Right lung (tissue), 5 donors: Measurements from ENCODE around the gene PTPRM. TPM values are rescaled to one million over a fixed set of nuclear protein-coding genes. Genes with fewer than 3 reads are reported as not detected.

Experiments used
- DNase-seq, 2 donors: peaks; one replicate each; pipeline ENCODE4 v3.0.0-alpha.2; 2013
- polyA plus RNA-seq, 5 donors: library from polyadenylated mRNA; unstranded; fragments of 120-200 nt; gene quantifications; one replicate each; pipeline versions ENCODE4 v1.2.1 to v1.2.3, GENCODE V29; 2013; ENCODE audit warnings: inconsistent platforms in 1 of 5, low replicate concordance in 1 of 5; ENCODE audit not compliant: insufficient read length in 5 of 5, insufficient read depth in 1 of 5

The PTPRM gene
- polyA plus RNA-seq, 5 donors, result 81.3 to 105 (median 93.0) TPM

GRCh38 chr18:8003878-8004675 is 437.0 kb downstream of the PTPRM start:
- peak; percentile 55 to 57 for DNase-seq

- DNase-seq, result no peak
These were observed 437.7 kb downstream of the PTPRM start for GRCh38 chr18:8004792-8005191.

GRCh38 chr18:8005870-8006569 is 438.9 kb downstream of the PTPRM start:
- DNase-seq, result no peak

GRCh38 chr18:8006979-8007378 is 439.9 kb downstream of the PTPRM start:
- no peak for DNase-seq

GRCh38 chr18:8008033-8008432 is 440.9 kb downstream of the PTPRM start:
- no peak for DNase-seq

- DNase-seq, result no peak
These were observed 444.2 kb downstream of the PTPRM start for GRCh38 chr18:8011361-8011760.

- DNase-seq, result no peak
These were observed 444.8 kb downstream of the PTPRM start for GRCh38 chr18:8011906-8012305.

GRCh38 chr18:8018701-8019331 is 451.7 kb downstream of the PTPRM start:
- no peak for DNase-seq

- DNase-seq, result no peak
These were observed 452.5 kb downstream of the PTPRM start for GRCh38 chr18:8019600-8019999.

- no peak for DNase-seq
These were observed 453.2 kb downstream of the PTPRM start for GRCh38 chr18:8020132-8020846.

- no peak for DNase-seq
These were observed 461.9 kb downstream of the PTPRM start for GRCh38 chr18:8029061-8029460.

GRCh38 chr18:8029731-8030130 is 462.6 kb downstream of the PTPRM start:
- no peak for DNase-seq

GRCh38 chr18:8030201-8030600 is 463.1 kb downstream of the PTPRM start:
- no peak for DNase-seq

- DNase-seq, result no peak
These were observed 464.4 kb downstream of the PTPRM start for GRCh38 chr18:8031496-8031895.

- DNase-seq, result no peak
These were observed 467.6 kb downstream of the PTPRM start for GRCh38 chr18:8034674-8035073.

GRCh38 chr18:8036551-8036950 is 469.4 kb downstream of the PTPRM start:
- DNase-seq, result no peak

GRCh38 chr18:8037296-8037695 is 470.2 kb downstream of the PTPRM start:
- no peak for DNase-seq

GRCh38 chr18:8040021-8040420 is 472.9 kb downstream of the PTPRM start:
- DNase-seq, result no peak

- no peak for DNase-seq
These were observed 474.5 kb downstream of the PTPRM start for GRCh38 chr18:8041526-8042111.

- no peak for DNase-seq
These were observed 476.9 kb downstream of the PTPRM start for GRCh38 chr18:8044004-8044403.

- DNase-seq, result no peak
These were observed 478.2 kb downstream of the PTPRM start for GRCh38 chr18:8045160-8045883.
